Measurements from ENCODE around the gene OSCAR.
"Not testable (repeated sequence)": the region's sequence is repeated elsewhere in the genome, so short reads cannot be mapped to it uniquely, and the experiment has no call there.

OSCAR gene

DNA sequence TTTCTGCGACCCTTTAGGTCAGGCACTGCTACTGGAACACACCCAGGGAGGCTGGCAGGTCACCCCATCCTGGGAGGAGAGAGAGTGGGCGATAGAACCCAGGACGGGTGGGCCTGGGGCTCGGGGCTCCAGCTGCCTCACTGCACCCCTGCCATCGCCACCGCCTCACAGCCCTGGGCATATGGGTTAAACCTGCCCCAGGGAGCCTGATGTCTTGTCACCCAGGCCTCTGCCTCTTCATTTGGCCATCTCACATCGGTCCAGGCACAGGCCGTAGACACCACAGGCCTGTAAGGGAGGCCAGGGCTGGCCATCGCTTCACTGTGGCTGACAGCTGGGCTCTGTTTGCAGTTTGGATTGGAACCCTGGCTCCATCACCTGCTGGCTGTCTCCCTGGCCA, 25.1 kb upstream of the OSCAR start:
- no peak for DNase-seq (ENCODE audit: low spot score)

DNA sequence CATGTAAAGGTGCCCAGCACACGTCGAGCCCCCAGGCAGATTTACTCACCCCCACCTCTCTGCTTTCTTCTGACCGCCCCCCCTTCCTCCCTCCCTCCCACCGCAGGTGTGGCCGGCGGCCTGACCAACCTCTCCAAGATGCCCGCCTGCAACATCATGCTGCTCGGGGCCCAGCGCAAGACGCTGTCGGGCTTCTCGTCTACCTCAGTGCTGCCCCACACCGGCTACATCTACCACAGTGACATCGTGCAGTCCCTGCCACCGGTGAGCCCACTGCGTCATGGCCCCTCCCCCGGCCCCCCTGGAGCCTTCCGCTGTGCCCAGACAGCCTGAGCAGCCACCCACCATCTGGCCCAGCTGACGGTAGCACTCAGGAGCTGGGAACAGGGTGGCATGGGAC, 23.8 kb upstream of the OSCAR start:
- DNase-seq (ENCODE audit: low spot score): no peak

DNA sequence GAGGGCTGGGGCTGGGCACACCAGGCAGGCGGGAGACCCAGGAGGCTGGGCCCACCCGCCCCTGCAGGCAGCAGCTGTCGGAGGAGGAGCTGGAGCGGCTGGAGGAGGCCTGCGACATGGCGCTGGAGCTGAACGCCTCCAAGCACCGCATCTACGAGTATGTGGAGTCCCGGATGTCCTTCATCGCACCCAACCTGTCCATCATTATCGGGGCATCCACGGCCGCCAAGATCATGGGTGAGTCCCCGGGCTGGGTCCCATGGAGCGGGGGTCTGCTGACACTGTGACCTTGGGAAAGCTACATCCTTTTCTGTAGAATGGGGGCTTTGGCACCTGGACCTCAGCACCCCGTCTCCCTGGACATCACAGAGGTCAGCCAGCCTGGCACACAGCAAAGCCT, 23.1 kb upstream of the OSCAR start:
- DNase-seq (ENCODE audit: low spot score): no peak

DNA sequence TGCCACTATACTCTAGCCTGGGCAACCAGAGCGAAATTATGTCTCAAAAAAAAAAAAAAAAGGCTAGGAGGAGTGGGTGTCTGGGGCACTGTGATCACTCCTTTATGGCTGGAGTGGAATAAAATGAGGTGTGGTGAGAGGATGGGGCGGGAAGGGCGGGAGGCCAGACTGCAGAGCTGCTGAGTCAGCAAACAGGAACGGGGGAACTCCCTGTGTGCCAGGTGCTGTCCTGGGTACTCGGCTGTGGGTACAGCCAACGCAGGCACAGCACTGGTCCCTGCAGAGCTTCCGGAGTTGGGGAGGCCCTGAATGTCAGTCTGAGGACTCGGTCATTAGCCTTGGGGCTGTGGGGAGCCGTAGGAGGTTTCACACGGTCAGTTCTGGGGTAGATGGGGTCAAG, 20.7 kb upstream of the OSCAR start:
- no peak for DNase-seq (ENCODE audit: low spot score)

DNA sequence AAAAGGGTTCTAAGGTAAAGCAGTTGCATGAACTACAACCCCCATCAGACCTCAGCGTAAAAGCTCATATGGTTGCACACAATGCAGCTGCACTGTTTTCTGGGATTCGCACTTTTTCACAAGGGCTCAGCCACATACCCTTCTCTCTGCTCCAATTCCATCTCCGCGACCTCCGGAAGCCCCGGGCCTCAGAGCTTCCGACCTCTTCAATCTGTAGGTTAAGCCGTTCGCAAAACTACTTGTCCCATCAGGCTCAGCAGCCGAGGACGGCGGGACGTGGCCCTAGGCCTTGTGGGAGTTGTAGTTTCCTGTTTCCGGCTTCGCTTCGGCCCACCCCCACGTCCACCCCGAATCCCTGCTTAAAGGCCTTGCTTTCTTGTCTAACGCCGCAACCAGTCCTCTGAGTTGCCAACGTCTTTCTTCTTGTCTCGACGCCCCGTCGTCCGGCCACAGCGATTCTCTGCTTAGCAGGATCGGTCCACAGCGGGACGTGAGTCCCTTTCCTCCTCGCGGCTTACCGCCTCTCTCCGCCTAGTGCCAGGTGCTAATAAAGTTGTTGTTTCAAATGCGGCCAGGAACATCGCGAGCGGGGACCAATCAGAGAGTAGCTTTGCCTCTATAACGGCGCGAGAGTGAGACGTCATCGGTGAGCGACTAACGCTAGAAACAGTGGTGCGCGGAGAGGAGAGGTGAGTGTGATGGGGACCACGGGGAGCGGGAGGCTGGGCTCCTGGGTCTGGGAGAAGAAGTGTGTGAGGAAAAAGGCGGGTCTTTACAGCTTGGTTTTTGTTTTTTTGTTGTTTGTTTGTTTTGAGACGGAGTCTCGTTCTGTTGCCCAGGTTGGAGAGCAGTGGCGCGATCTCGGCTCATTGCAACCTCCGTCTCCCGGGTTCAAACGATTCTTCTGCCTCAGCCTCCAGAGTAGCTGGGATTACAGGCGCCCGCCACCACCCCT, 14.8 kb upstream of the OSCAR start, which contains the start of the genes PRPF31 and TFPT:
PRPF31 (plus strand) TSS at position 646 of the 955 bp plus-strand sequence. CDS start 2,525 bp downstream, outside the sequence.
TFPT (minus strand) TSS at position 549 of the 955 bp plus-strand sequence; CDS start at position 161, 388 bp downstream.
- peak; percentile 99 for DNase-seq (ENCODE audit: low spot score)

DNA sequence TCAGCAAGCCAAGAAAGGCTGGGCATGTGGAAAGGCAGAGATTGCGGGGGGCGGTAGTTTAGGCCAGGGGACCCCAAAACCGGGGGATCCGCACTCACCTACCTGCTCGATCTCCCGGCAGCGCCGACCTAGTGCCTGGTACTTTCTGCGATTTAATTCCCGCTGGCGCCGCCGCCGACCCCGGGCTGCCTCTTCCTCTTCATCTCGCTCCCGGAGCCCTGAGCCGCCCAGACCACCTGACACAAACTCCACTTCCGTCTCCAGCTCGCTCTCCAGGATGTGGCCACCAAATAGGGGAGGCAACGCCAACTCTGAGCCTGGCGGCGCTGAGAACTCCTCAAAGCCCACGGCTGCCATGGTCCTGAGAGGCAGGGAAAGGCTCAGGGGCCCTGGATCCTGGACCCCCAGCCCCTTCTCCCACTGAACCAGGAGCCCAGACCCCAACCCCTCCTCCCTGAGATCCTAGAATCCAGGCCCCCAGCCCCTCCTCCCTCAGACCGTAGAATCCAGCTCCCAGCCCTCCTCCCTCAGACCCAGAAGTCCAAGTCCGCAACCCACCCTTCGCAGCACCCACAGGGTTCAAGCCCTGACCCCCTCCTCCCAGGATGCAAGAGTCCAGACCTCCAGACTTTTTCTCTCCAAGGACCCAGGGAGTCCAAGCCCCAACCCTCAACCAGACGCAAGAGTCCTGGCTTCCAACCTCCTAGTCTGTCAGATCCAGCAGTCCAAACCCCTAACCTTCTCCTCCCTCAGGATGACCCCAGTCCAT, 13.9 kb upstream of the OSCAR start:
- no peak for DNase-seq (ENCODE audit: low spot score)

DNA sequence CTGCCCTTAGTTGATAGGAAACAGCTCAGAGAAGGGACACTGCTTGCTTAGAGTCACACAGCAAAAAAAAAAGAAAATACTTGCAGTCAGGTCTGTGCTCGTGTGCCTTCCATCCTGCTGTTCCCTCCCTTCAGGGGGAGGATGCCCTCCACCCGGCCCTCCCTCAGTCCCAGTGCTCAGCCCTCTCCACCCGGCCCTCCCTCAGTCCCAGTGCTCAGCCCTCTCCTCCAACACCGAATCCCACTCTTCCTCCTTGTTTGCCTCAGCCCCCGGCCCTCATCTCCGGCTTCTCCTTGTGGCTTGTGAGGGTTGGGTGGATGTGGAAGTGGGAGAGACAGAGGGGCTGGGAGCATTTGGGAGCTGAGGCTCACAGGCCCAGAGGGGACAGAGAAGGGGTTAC, 9.0 kb upstream of the OSCAR start:
- no peak for DNase-seq (ENCODE audit: low spot score)

DNA sequence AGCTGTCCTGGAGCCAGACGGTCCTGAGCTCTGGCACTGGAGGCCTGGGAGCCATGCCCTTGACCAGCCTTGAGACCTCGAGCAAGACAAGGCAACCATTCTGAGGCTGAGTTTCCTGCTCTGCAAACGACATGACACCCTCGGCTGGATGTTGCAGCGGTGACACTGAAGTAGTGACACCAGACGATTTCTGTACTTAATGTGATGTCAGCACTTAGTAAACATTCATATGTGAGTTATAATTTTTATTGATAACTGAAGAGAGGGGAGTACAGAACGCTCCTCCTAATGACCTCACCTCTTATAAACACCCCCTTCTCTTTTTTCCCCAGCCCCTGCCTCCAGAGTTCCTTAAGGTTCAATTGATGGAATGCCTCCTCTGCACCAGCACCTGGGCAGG, 7.9 kb upstream of the OSCAR start:
- no peak for DNase-seq (ENCODE audit: low spot score)

DNA sequence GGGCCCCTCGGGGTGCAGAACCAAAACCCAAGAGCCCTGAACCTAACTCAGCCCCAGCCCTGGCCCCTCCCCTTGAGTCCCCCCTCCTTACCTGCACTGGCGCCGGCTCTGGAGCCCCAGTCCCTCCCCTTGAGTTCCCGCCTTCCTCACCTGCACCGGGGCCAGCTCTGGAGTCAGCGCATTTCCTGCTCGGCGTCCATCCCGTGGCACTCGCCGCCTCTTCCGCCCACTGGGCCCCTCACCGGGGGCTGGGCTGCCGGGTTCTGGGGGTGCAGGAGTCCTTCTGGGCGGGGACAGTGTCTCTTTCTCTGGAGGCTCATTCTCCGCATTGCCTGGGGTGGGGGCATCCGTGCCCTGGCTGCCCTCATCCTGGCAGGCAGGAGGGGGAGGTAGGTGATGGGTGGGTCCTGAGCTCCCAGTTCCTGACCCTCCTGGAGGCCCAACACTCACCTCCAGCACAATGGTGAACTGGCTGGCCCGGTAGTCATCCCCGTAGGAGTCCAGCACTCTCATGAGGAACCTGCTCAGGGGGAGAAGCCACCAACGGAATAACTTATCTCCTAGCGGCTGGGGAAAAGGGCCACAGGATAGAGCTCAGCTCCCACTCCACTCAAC, 7.4 kb upstream of the OSCAR start:
- no peak for DNase-seq (ENCODE audit: low spot score)

DNA sequence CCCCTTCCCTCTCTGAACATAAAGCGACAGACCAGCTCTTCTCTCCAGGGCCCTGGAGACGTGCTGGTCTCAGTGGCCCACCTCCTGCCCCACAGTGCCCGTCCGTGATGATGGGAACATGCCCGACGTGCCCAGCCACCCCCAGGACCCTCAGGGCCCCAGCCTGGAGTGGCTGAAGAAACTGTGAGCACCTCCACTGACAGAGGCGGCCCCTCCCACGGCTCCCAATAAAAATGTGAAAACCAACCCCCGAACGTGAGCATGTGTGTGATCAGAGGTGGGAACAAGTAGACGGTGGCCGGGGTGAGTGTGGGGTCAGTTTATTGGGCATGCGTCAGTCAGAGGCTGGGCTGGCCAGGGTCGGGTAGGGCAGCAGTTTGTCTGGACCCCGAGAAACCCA, 6.1 kb upstream of the OSCAR start:
- no peak for DNase-seq (ENCODE audit: low spot score)

DNA sequence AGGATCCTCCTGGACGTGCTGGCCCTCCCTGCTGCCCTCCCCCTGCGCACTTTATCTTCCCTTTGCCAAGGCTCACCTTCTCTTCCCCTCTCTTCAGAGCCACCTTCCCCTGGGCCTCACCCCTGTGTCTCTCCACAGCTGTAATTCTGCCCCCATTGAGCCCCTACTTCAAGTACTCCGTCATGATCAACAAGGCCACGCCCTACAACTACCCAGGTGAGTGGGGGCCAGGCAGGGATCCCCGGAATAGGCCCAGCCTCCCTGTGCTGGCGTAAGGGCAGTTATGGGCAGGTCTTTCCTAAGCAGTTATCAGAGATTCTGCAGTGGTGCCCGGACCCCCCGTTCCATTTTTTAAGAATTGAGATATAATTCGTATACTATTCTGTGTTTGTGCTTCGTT, 5.2 kb upstream of the OSCAR start:
- DNase-seq (ENCODE audit: low spot score): no peak

DNA sequence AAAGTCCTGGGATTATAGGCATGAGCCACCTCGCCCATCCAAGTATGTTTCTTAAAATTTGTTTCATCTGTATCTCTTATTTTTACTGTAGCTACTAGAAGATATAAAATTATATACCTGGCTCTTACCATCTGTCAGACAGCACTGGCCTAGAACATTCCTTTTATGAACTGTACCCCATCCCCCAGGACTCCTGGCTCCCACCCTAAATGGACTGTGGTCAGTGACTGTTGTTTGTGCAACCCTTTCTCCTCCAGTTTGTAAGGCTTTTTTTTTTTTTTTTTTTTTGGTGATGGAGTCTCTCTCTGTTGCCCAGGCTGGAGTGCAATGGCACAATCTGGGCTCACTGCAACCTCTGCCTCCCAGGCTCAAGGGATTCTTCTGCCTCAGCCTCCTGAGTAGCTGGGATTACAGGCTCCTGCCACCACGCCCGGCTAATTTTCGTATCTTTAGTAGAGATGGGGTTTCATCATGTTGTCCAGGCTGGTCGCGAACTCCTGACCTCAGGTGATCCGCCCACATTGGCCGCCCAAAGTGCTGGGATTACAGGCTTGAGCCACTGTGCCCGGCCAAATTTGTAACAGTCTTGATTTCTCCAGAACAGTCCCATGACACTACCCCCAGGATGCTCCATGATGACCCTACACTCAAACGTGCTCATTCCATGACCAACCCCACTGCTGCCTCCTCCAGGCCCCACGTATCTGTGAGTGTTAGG, 4.6 kb upstream of the OSCAR start:
- DNase-seq (ENCODE audit: low spot score): no peak

DNA sequence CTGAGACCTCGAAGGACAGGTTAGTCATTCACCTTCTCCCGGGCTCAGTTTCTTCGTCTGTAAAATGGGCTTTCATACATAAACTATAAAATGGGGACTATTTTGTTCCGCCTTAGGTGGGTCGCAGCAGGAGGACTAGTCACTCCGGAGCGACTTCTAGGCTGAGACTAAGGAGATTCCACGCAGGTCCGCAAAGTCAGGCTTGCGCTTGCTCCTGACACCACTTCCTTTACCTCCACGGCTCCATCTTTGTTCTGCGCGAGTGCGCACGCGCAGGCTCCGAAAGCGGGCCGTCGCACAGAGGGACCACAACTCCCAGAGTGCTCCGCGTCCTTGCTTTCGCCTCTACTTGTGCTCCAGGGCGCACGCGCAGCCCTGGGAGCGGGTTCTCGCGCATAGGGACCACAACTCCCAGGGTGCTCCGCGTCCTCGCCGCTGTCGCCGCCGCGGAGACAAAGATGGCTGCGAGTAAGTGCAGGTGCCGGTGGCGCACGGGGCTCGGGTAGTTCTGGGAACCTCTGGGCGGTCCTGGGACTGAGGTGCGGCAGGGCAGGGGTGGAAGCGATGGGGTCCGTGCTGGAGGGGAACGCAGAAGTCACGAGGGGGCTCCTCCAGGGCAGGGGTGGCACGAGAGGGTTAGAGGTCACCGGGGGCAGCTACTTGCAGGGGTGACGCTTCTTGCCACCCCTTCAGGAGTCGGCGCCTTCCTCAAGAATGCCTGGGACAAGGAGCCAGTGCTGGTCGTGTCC, 2.0 kb upstream of the OSCAR start, which contains the start of gene NDUFA3:
NDUFA3 (plus strand) TSS at position 435 of the 749 bp plus-strand sequence; CDS start at position 459, 24 bp downstream.
- peak; percentile 97 for DNase-seq (ENCODE audit: low spot score)

DNA sequence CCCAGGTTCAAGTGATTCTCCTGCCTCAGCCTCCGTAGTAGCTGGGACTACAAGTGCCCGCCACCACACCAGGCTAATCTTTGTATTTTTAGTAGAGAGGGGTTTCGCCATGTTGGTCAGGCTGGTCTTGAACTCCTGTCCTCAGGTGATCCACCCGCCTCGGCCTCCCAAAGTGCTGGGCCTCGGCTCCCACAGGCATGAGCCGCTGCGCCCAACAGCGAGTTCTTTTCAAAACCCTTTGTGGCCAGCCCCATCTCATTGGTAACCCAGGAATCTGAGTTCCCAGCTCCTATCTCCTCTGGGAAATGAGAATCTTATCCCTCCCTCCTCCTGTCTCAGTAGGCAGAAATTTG, 724 bp downstream of the OSCAR start:
- not testable (repeated sequence) for DNase-seq (ENCODE audit: low spot score)

DNA sequence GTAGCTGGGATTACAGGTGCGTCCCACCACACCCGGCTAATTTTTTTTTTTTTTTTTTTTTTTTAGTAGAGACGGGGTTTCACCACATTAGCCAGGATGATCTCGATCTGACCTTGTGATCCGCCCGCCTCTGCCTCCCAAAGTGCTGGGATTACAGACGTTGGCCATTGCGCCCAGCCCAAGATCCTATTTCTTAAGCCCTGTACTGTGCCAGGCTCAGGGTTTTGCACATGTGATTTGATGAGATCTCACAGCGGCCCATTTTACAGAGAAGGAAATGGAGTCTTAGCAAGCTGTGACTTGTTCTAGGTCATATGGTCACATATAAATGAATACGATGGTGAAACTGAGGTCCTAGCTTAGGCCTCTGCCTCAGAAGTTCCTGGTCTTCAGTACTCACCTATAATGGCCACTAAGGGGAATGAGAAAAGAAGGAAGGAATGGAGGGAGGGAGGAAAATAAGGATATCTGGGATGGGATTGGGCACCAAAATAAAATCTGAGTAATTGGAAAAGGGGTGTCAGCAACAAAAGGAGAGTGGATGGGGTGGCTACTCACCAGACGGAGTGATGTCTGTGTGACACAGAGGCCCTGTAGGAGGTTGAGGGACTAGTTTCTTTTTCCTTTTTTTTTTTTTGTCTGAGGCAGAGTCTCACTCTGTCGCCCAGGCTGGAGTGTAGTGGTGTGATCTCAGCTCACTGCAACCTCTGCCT, 1.3 kb downstream of the OSCAR start:
- DNase-seq (ENCODE audit: low spot score): no peak

DNA sequence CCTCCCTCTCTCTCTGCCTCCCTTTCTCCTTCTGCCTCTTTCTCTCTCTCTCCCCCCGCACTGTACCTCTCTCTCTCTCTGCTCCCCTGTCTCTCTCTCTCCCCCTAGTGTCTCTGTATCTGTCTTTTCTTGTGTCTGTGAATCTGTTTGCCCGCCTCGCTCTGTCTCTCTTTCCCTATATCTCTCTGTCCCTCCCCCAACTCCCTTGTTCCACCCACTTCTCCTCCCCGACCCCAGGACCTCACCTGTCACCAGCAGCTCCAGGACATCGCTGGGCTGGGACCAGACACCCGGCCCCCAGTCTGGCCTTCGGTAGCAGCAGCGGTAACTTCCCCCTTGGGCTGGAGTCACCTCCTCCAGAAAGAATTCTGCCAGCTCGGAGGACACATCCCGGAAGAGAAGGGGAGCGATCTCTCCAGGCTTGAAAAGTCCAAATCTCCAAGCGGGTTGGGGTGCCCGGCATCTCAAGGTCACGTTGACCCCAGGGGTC, 3.9 kb downstream of the OSCAR start:
- no peak for DNase-seq (ENCODE audit: low spot score)

DNA sequence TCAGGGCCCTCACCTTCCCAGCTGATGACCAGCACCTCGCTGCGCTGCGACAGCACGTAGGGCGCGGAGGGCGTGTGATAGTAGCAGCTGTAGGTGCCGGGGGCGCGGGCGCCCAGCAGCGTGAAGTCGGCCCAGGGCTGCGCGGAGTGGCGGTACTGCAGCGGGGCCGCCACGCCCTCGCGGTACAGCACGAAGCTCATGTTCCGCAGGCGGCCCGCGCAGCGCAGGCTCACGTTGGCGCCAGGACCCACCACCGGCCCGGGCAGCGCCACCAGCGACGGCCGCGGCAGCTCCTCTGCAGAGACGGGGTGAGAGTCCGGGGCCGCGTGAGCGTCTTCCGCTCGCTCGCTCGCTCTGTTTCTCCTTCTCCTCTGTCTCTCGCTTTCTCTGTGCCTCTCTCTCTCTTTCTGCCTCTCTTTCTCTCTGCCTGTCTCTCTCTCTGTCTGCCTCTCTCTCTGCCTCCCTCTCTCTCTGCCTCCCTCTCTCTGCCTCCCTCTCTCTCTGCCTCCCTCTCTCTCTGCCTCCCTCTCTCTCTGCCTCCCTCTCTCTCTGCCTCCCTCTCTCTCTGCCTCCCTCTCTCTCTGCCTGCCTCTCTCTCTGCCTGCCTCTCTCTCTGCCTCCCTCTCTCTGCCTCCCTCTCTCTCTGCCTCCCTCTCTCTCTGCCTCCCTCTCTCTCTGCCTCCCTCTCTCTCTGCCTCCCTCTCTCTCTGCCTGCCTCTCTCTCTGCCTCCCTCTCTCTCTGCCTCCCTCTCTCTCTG, 4.6 kb downstream of the OSCAR start:
- DNase-seq (ENCODE audit: low spot score): not testable (repeated sequence)

DNA sequence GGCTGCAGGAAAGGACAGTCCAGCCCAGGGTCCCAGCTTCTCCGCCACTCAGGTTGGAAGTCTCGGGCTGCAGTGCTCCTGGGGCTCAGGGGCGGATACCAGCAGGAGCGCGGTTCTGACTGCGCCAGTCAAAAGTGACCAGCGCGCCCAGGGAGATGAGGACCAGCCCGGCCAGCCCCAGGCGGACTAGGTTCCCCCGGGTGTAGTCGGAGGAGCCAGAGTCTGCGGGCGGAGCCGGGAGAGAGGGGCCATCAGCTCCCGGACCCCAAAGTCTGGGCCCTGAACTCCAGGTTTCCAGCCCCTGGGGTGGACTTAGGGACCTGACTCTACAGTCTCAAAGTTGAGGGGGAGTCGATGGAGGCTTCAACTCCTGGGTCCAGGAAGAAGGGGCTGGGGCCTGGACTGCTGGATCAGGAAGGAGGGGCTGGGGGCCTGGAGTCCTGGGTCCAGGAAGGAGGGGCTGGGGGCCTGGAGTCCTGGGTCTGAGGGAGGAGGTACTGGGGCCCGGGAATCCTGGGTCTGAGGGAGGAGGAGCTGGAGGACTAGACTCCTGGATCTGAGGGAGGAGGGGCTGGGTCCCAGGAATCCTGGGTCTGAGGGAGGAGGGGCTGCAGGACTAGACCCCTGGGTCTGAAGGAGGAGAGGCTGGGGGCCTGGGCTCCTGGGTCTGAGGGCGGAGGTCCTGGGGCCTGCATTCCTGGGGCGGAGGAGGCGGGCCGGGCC, 5.3 kb downstream of the OSCAR start:
- no peak for DNase-seq (ENCODE audit: low spot score)

All from left forelimb (tissue), 1 donor.